Erythroblast (primary cell): ENCODE measurements around the gene PLEKHJ1.

ENCODE experiments used
- GATA1 ChIP-seq: IDR thresholded peaks from 2 replicates; pipeline ENCODE4 v1.6.1; 2011; ENCODE audit warnings: low read depth, mild to moderate bottlenecking, control low read depth, low read length, moderate library complexity
- POLR2A ChIP-seq: IDR thresholded peaks from 2 replicates; pipeline ENCODE4 v1.6.1; 2011; ENCODE audit warnings: mild to moderate bottlenecking, low read length

GRCh38 chr19:2236064-2236313 is 140 bp downstream of the PLEKHJ1 start:
- TF ChIP-seq POLR2A (no peak), GATA1 (no peak)
